K562 (cell line): ENCODE results near the gene CAPRIN1. TPM values are rescaled to one million over a fixed set of nuclear protein-coding genes. Genes with fewer than 3 reads are reported as not detected.

Source experiments
- ATAC-seq: fragments of 200-7000 bp; cut with Tn5 transposase; 3 replicates; pipeline ENCODE4 v1.9.1; 2020; ENCODE audit warnings: moderate library complexity
- BruUV-seq: library from RNA; stranded (reverse); fragments of 400-500 nt; replicated peaks from 2 replicates; lab custom pipeline; 2021; lab: Mats Ljungman, UMichigan
- CTCF ChIA-PET: fragments of 300-600 bp; formaldehyde crosslinking; extraction: SDS; loops from one replicate; lab custom pipeline; 2021; ENCODE audit warnings: low intra/inter-chr PET ratio; lab: Yijun Ruan, JAX
- POLR2A ChIA-PET: fragments of 300-600, 350-650 bp; sonication (Branson Sonifier 250); formaldehyde crosslinking; extraction: SDS; loops from one replicate; lab custom pipeline; 2021; ENCODE audit warnings: antibody characterized with exemption, inconsistent platforms; lab: Yijun Ruan, JAX
- DNase-seq, 4 experiments: peaks; one replicate each; pipeline versions ENCODE4 v3.0.0 to v3.0.0-alpha.2; 2011 to 2018; ENCODE audit warnings: low spot score in 3 of 4, mixed read lengths in 3 of 4; ENCODE audit errors: extremely low read depth in 1 of 4
- FAIRE-seq: peaks from 2 replicates; lab custom pipeline; 2011; peaks lifted over from hg19 to GRCh38; lab: Jason Lieb, UNC
- H2AFZ ChIP-seq: 2 replicates; pipeline ENCODE4 v1.6.0; 2011; ENCODE audit warnings: low read depth, low read length, control low read depth, inconsistent platforms
- H3K27ac ChIP-seq: fragments of 200-600 bp; 3 replicates; pipeline ENCODE4 v1.8.0; 2011; ENCODE audit warnings: low read depth, mild to moderate bottlenecking, control low read depth, inconsistent platforms, low read length, moderate library complexity, mixed read lengths; ENCODE audit errors: extremely low read depth
- H3K27me3 ChIP-seq, 2 experiments: fragments of 300-600 bp in 1 of 2; 2 replicates in 1 of 2; 3 replicates in 1 of 2; pipeline versions ENCODE4 v1.6.0 to v1.8.0; 2011; ENCODE audit warnings: inconsistent platforms in 2 of 2, low read length in 2 of 2, mild to moderate bottlenecking in 1 of 2, mixed read lengths in 1 of 2, moderate library complexity in 1 of 2; ENCODE audit not compliant: control insufficient read depth in 2 of 2, insufficient read depth in 2 of 2
- H3K36me3 ChIP-seq: fragments of 300-600 bp; 3 replicates; pipeline ENCODE4 v1.8.0; 2011; ENCODE audit warnings: mild to moderate bottlenecking, low read length, inconsistent platforms; ENCODE audit not compliant: control insufficient read depth, insufficient read depth
- H3K4me1 ChIP-seq, 2 experiments: fragments of 200-600 bp in 1 of 2; replicated peaks in 1 of 2; 2 replicates in 1 of 2; 3 replicates in 1 of 2; pipeline versions ENCODE4 v1.5.1 to v1.8.0; 2011; ENCODE audit warnings: inconsistent platforms in 2 of 2, low read length in 2 of 2, mild to moderate bottlenecking in 1 of 2, mixed read lengths in 1 of 2, moderate library complexity in 1 of 2; ENCODE audit not compliant: control insufficient read depth in 2 of 2, insufficient read depth in 2 of 2
- H3K4me2 ChIP-seq: 2 replicates; pipeline ENCODE4 v1.6.1; 2011; ENCODE audit warnings: low read length, control low read depth, inconsistent platforms, mixed read lengths; ENCODE audit not compliant: insufficient read depth
- H3K4me3 ChIP-seq: fragments of 200-600 bp; sonication (generic), shearing (Covaris generic); 2 replicates; pipeline ENCODE4 v1.5.1; 2016; ENCODE audit warnings: control low read depth, inconsistent platforms
- H3K79me2 ChIP-seq: fragments of 200-600 bp; 3 replicates; pipeline ENCODE4 v1.8.0; 2011; ENCODE audit warnings: low read length, inconsistent platforms; ENCODE audit not compliant: control insufficient read depth, insufficient read depth
- H3K9ac ChIP-seq, 2 experiments: 2 replicates each; pipeline versions ENCODE4 v1.6.0 to v1.6.1; 2011; ENCODE audit warnings: low read depth in 2 of 2, low read length in 2 of 2, control low read depth in 1 of 2, inconsistent platforms in 1 of 2, mild to moderate bottlenecking in 1 of 2, mixed read lengths in 1 of 2; ENCODE audit not compliant: insufficient read depth in 1 of 2
- H3K9me1 ChIP-seq: one replicate; pipeline ENCODE4 v1.6.0; 2011; ENCODE audit warnings: inconsistent platforms, mild to moderate bottlenecking, low read length, moderate library complexity; ENCODE audit not compliant: control insufficient read depth, insufficient read depth
- H3K9me3 ChIP-seq: replicated peaks from 2 replicates; pipeline ENCODE4 v1.5.1; 2011; ENCODE audit warnings: low read depth, low read length, inconsistent platforms; ENCODE audit not compliant: control insufficient read depth, insufficient read depth
- H4K20me1 ChIP-seq: replicated peaks from 2 replicates; pipeline ENCODE4 v1.6.1; 2011; ENCODE audit warnings: low read length, inconsistent platforms, mixed read lengths; ENCODE audit not compliant: control insufficient read depth, insufficient read depth
- CXXC5 ChIP-seq: fragments of 250-450 bp; sonication (Bioruptor Pico); IDR thresholded peaks from 2 replicates; pipeline ENCODE4 v1.8.0; 2022; ENCODE audit warnings: inconsistent platforms, mild to moderate bottlenecking, moderate library complexity
- ETS2 ChIP-seq: IDR thresholded peaks from 2 replicates; pipeline ENCODE4 v1.6.1; 2016; ENCODE audit warnings: borderline replicate concordance, missing genetic modification characterization, mild to moderate bottlenecking, moderate library complexity, missing compliant biosample characterization; ENCODE audit not compliant: poor library complexity, severe bottlenecking
- LEF1 ChIP-seq: fragments of 450-650 bp; IDR thresholded peaks from 2 replicates; pipeline ENCODE4 v1.6.1; 2016; ENCODE audit warnings: mild to moderate bottlenecking
- MED1 ChIP-seq: sonication (generic); formaldehyde crosslinking; IDR thresholded peaks from 2 replicates; pipeline ENCODE4 v1.8.1; 2023; ENCODE audit warnings: missing genetic modification reagents, borderline replicate concordance
- OTX1 ChIP-seq: fragments of 450-650 bp; formaldehyde crosslinking; IDR thresholded peaks from 2 replicates; pipeline ENCODE4 v1.4.0; 2022; ENCODE audit warnings: mild to moderate bottlenecking
- PTRF ChIP-seq: fragments of 450-650 bp; IDR thresholded peaks from 2 replicates; pipeline ENCODE4 v1.6.1; 2016; ENCODE audit warnings: mild to moderate bottlenecking, missing genetic modification characterization, missing compliant biosample characterization
- XRCC5 ChIP-seq: fragments of 200-400 bp; formaldehyde crosslinking; IDR thresholded peaks from 2 replicates; pipeline ENCODE4 v1.6.1; 2017; ENCODE audit warnings: low read depth, mild to moderate bottlenecking, low read length
- ZC3H8 ChIP-seq: fragments of 450-650 bp; IDR thresholded peaks from 2 replicates; pipeline ENCODE4 v1.6.1; 2017
- WGBS: fragments of 100-300 bp; shearing (Covaris generic); methylation state at CpG from one replicate; pipeline ENCODE4 v1.1.6; 2016; ENCODE audit warnings: low coverage, mixed read lengths; ENCODE audit not compliant: insufficient coverage; ENCODE audit errors: missing lambda C conversion rate; 5-methylcytosine and 5-hydroxymethylcytosine counted together
- in situ Hi-C: fragments of 300-500 bp; cut with MboI; formaldehyde crosslinking; loops from 4 replicates; pipeline ENCODE4 v1.15.0; 2018; ENCODE audit warnings: inconsistent platforms, mixed read lengths
- intact Hi-C: fragments of 100-400 bp; cut with micrococcal nuclease; formaldehyde crosslinking; loops from 2 replicates; pipeline ENCODE4 v1.14.2; 2022
- polyA plus RNA-seq, 8 experiments: library from polyadenylated mRNA; depleted of rRNA in 4 of 8; stranded (reverse) in 5 of 8; unstranded in 3 of 8; fragments of >200 nt; fragmentation: Nextera tagmentation in 2 of 8; fragmentation: Illumina TruSeq in 1 of 8; extraction: Ambion mirVana in 2 of 8; extraction: Trizol in 1 of 8; gene quantifications; 2 replicates each; pipeline versions ENCODE4 v1.2.1 to v1.2.3, GENCODE V29; 2011 to 2014; ENCODE audit warnings: inconsistent platforms in 1 of 8, missing spikeins in 1 of 8
- total RNA-seq, 7 experiments: library from RNA; depleted of rRNA in 6 of 7; stranded (reverse); fragments of >200 nt in 6 of 7; fragmentation: Illumina TruSeq in 2 of 7; extraction: Trizol in 2 of 7; gene quantifications; 2 replicates each; pipeline versions ENCODE4 v1.2.1 to v1.2.3, GENCODE V29; 2011 to 2021; ENCODE audit warnings: low replicate concordance in 1 of 7
- TF ChIP-seq, protein P1 (sequence below), 3 experiments: IDR thresholded peaks in 2 of 3; conservative IDR thresholded peaks in 1 of 3; 2 replicates each; pipeline ENCODE4 v1.5.1; 2011 to 2012; ENCODE audit warnings: low read length in 3 of 3, mild to moderate bottlenecking in 3 of 3, control low read depth in 2 of 3, improper control_type of control experiment in 1 of 3, inconsistent platforms in 1 of 3, low read depth in 1 of 3, mixed read lengths in 1 of 3, moderate library complexity in 1 of 3; ENCODE audit not compliant: insufficient read depth in 2 of 3
- TF ChIP-seq, protein P2 (sequence below): fragments of 450-650 bp; formaldehyde crosslinking; IDR thresholded peaks from 2 replicates; pipeline ENCODE4 v1.4.0; 2020; ENCODE audit warnings: mild to moderate bottlenecking, moderate library complexity
- TF ChIP-seq, protein P3 (sequence below): fragments of 450-650 bp; IDR thresholded peaks from 2 replicates; pipeline ENCODE4 v1.6.1; 2016
- TF ChIP-seq, protein P4 (sequence below), 2 experiments: fragments of 450-650 bp; IDR thresholded peaks; 2 replicates each; pipeline ENCODE4 v1.6.1; 2016
- TF ChIP-seq, protein P5 (sequence below): sonication (generic); formaldehyde crosslinking; IDR thresholded peaks from 2 replicates; pipeline ENCODE4 v1.9.0; 2022; ENCODE audit warnings: mild to moderate bottlenecking, missing genetic modification reagents

The CAPRIN1 gene
- total and polyA plus RNA-seq, 9 of the 15 experiments (the other 6 are each of a cell fraction or from before 2014, with no cell fraction given), result 49.6 to 271 (median 244) TPM

DNA sequence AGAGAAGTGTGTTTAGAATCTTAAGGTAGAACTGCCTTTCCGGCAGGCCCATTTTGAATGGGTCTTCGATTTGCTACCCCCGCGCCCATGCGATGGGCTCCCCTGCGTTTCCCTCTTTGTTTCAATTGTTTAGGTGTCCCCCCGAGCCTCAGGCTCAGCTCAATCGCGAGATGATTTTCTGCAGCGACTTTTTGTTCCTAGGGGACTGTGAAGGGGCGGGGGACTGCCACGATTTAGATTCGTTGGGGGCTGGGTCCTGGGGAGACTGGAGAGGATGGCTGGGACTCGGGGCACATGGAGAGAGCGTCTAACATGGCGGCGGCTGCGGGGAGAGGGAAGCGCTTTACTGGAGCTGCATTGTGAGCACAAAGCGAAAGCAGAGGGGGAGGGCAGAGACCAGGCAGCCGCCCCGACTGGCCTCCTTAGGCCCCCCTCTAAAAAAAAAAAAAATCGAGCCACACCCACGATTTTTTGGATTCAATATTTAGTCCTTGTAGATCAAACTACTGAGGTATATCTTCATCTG, 1.7 kb downstream of the CAPRIN1 start:
- BruUV-seq, result no TSS peak
- TF ChIP-seq OTX1 (CRISPR knock-in tag) (no peak), ZC3H8 (no peak), ETS2 (tag) (no peak), MED1 (no peak), XRCC5 (no peak), LEF1 (no peak), CXXC5 (no peak; the same call in 1 of the 2 replicates), PTRF (no peak)
- TF ChIP-seq, protein P1, sequence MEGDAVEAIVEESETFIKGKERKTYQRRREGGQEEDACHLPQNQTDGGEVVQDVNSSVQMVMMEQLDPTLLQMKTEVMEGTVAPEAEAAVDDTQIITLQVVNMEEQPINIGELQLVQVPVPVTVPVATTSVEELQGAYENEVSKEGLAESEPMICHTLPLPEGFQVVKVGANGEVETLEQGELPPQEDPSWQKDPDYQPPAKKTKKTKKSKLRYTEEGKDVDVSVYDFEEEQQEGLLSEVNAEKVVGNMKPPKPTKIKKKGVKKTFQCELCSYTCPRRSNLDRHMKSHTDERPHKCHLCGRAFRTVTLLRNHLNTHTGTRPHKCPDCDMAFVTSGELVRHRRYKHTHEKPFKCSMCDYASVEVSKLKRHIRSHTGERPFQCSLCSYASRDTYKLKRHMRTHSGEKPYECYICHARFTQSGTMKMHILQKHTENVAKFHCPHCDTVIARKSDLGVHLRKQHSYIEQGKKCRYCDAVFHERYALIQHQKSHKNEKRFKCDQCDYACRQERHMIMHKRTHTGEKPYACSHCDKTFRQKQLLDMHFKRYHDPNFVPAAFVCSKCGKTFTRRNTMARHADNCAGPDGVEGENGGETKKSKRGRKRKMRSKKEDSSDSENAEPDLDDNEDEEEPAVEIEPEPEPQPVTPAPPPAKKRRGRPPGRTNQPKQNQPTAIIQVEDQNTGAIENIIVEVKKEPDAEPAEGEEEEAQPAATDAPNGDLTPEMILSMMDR (IDR thresholded peaks at IDR 0.05 in 2 of 3, conservative IDR thresholded peaks at IDR 0.05 in 1 of 3; ENCODE audit: insufficient read depth in 2 of 3, low read depth in 1 of 3, low read length in 3 of 3), result no peak
- TF ChIP-seq, protein P2, sequence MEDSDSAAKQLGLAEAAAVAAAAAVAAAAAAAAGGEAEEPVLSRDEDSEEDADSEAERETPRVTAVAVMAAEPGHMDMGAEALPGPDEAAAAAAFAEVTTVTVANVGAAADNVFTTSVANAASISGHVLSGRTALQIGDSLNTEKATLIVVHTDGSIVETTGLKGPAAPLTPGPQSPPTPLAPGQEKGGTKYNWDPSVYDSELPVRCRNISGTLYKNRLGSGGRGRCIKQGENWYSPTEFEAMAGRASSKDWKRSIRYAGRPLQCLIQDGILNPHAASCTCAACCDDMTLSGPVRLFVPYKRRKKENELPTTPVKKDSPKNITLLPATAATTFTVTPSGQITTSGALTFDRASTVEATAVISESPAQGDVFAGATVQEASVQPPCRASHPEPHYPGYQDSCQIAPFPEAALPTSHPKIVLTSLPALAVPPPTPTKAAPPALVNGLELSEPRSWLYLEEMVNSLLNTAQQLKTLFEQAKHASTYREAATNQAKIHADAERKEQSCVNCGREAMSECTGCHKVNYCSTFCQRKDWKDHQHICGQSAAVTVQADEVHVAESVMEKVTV, result no peak
- TF ChIP-seq, protein P3, sequence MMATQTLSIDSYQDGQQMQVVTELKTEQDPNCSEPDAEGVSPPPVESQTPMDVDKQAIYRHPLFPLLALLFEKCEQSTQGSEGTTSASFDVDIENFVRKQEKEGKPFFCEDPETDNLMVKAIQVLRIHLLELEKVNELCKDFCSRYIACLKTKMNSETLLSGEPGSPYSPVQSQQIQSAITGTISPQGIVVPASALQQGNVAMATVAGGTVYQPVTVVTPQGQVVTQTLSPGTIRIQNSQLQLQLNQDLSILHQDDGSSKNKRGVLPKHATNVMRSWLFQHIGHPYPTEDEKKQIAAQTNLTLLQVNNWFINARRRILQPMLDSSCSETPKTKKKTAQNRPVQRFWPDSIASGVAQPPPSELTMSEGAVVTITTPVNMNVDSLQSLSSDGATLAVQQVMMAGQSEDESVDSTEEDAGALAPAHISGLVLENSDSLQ, result no peak
- TF ChIP-seq, protein P4, sequence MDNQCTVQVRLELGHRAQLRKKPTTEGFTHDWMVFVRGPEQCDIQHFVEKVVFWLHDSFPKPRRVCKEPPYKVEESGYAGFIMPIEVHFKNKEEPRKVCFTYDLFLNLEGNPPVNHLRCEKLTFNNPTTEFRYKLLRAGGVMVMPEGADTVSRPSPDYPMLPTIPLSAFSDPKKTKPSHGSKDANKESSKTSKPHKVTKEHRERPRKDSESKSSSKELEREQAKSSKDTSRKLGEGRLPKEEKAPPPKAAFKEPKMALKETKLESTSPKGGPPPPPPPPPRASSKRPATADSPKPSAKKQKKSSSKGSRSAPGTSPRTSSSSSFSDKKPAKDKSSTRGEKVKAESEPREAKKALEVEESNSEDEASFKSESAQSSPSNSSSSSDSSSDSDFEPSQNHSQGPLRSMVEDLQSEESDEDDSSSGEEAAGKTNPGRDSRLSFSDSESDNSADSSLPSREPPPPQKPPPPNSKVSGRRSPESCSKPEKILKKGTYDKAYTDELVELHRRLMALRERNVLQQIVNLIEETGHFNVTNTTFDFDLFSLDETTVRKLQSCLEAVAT (IDR thresholded peaks at IDR 0.05), result 0 out of 4 replicates have a peak, but pooled peaks of 1 of the 2 experiments have one; percentile 16
- TF ChIP-seq, protein P5, sequence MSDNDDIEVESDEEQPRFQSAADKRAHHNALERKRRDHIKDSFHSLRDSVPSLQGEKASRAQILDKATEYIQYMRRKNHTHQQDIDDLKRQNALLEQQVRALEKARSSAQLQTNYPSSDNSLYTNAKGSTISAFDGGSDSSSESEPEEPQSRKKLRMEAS (CRISPR knock-in tag), result peak; percentile 70

More for the DNA sequence above, 1.7 kb downstream of the CAPRIN1 start:
- Histone ChIP-seq H3K9me3 (no peaks in the 10 kb centered on the region), H3K79me2 (peaks cover 72% of the 10 kb centered on the region), H3K9ac (peak overlapping the region; percentile 93 to 99), H3K27ac (peak overlapping the region; percentile 95), H2AFZ (no peak overlapping the region), H3K9me1 (no peaks in the 10 kb centered on the region), H3K36me3 (peaks cover 48% of the 10 kb centered on the region), H3K27me3 (no peaks in the 10 kb centered on the region), H3K4me3 (peak overlapping the region; percentile 97), H3K4me1 (peaks cover 13 to 35% of the 10 kb centered on the region in 2 experiments), H4K20me1 (peaks cover 15% of the 10 kb centered on the region; the same call in 1 of the 2 replicates), H3K4me2 (peak overlapping the region; percentile 82)
- ChIA-PET CTCF (interaction anchor here (1.0 kb wide), 1 partner anchor 16 kb away, joined by 5 read pairs; no protein-coding TSS in a partner anchor), POLR2A (interaction anchor here (0.6 to 4.6 kb wide), 9 partner anchors 8 to 54 kb away, joined by 3 to 30 read pairs (median 4); partner anchors contain the start of gene NAT10)
- DNase-seq (peak; percentile 36 to 86 (median 61)), FAIRE-seq (no peak), ATAC-seq (peak; percentile 67)
- in situ Hi-C loops, result no loop called here
- under 1% methylated on average over 22 of the region's 24 CpGs for WGBS
- intact Hi-C loops, result loop anchor here (2.0 kb wide), 2 partner anchors 16 to 52 kb away; partner anchors contain the start of gene NAT10
